ENCODE measurements around the gene CLK3.
"Not testable (repeated sequence)": the region's sequence is repeated elsewhere in the genome, so short reads cannot be mapped to it uniquely, and the experiment has no call there.

CLK3 gene

DNA sequence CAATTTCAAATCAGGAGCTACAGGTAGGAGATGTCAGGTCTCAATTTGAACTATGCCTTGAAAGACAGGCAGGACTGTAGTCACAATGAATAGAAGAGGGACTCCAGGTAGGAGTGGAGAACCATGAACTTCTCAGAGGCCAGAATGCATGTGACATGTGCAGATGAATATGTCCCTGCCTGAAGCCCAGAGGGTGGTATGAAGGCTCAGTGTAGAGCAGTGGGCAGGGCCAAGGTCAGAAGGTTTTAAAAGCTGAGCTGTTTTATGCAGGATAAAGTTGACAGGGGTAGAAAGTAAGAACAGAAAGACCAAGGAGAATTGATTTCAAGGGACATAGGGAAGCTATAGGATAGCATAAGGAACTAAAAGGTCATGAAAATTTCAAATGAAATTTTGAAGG is 30.8 kb downstream of the CLK3 start:
- no peak for DNase-seq

DNA sequence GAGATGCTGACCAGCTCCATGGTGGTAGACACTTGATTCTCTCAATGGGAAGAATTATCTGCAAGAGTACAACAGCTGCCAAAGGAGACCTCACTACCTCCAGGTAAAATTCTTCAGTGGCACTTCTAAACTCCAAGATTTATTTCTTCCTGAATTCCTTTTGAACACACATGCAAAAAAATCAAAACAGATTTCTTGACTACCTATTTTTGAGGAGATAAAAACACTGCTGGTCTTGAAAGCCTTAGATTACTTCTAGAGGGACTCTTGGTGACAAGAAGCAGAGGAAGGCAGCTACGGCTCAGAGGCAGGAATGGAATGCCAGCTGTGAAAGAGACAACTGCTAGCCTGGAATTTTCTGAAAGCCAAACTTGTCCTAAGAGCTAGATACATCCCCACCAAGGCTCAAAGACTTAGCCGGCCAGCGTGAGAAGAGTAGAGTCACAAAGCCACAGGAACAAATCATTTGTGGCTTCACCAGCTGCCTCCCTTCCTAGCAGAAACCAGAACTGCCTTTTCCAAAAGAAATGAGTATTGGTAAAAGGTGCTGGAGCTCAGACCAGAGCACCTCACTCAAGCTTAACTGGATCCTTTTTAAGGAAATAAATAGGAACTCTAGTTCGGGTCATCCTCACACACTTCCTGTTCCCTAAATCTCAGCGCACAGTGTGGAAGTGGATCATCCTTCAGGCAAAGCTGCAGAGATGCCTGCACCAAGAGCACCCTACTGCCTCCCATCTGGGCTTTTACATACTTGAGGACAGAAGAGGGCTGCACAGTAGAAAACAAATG is 32.6 kb downstream of the CLK3 start:
- DNase-seq, result no peak

DNA sequence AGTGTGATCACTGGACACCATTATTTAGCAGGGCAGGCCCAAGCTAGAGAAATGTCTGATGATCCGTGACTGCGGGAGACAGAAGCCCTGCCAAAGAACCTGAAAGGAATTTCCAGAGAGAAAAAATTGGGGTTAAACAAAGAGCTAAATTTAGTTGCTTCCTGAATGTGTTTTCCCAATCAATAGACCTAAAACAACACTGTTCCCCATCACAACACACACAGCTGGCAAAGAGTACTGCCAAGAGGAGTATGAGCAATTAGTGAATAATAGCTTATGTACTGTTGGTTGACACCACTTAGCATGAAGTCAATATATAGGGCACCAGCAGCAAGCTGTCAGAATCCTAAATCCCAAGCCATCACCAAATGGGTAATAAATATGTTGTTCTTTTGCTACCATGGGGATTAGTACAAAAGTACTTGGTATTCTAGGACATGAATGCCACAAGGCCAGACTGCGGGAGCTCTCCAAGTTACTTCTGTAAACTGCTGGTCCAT is 35.7 kb downstream of the CLK3 start:
- DNase-seq, result peak; percentile 81

DNA sequence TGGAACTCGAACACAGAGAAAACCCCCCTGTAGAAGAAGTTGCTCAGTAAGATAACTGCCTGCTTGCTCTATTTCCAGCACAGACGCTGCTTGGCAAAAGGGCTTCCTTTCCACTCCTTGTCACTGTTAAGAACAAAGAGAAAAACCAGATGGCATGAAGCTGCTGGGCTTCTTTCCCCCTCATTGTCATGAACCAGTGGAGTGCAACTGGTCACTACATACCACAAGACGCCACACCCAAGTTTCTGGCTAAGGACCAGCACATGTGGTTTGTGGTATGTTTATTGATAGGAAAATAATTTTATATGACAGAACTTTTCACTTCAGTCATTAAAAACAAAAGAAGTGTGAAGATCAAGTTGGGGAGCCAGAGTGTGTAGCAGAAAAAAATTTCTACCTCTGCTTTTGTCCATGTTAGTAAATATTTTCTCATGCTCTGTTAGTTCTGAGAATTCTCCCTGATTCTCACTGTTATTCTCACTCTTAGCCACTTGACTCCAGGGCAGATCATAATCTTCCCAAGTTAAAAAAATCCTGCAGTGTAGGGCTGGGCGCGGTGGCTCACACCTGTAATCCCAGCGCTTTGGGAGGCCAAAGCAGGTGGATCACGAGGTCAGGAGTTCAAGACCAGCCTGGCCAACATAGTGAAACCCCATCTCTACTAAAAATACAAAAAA is 37.9 kb downstream of the CLK3 start:
- DNase-seq, result no peak

GRCh38 chr15:74655424-74655823 is 39.8 kb downstream of the CLK3 start:
- DNase-seq, result peak; percentile 24

- no peak for DNase-seq
Observed at GRCh38 chr15:74656935-74657535, 41.4 kb downstream of the CLK3 start.

GRCh38 chr15:74657846-74658245 is 42.2 kb downstream of the CLK3 start:
- DNase-seq, result no peak

GRCh38 chr15:74661280-74661679 is 45.6 kb downstream of the CLK3 start:
- DNase-seq, result not testable (repeated sequence)

DNA sequence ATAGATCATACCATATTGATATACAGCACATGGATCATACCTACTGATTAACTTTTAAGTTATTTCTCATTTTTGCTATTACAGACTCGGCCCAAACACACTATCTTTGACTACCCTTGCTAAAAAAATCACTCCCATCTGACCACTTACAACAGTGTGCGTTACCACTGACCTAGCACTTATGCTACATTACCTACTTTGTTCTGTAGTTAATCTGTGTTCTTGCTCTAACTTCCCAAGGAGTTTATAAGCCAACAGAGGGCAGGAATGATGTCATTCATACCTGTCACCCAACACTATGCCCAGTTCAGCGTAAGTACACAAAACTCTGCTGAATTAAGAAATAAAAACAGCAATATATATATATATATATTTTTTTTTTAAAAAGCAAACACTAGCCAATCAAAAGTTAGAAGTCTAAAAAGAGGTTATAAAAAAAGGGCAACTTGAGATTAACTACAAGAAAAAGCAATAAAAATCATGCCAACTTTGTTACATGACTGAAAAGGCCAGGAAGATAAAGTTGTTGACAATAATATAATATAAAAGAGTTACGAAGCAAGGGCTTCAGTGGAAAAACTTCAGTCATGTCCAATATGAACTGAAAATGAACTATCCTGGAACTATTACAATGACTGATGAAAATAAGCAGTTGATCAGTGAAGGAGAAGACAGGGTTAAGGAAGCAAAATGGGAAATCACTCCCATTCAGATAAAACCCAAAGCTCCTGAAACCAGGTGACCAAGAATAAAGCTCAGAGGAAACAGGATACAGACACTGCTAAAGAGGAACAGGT is 46.6 kb downstream of the CLK3 start:
- no peak for DNase-seq

GRCh38 chr15:74663303-74664027 is 47.8 kb downstream of the CLK3 start:
- DNase-seq, result no peak

- DNase-seq, result no peak
Observed at GRCh38 chr15:74664028-74664616, 48.5 kb downstream of the CLK3 start.

GRCh38 chr15:74664670-74665069 is 49.0 kb downstream of the CLK3 start:
- DNase-seq, result no peak

- no peak for DNase-seq
Observed at GRCh38 chr15:74667975-74668374, 52.3 kb downstream of the CLK3 start.

DNA sequence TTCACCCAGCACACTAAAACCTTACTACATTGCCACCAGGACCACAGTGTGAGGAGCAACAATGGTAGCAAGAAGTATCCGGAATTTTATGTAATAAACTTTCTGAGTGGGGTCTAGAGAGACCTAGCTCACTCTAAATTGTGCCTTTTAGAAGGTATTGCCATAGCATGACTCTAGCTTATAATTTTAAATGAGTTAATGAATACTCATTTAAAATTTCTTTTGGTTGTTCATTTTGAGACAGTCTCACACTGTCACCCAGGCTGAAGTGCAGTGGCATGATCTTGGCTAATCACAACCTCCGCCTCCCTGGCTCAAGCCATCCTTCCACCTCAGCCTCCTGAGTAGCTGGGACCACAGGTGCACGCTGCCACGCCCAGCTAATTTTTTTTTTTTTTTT is 54.0 kb downstream of the CLK3 start:
- DNase-seq, result no peak

- no peak for DNase-seq
Observed at GRCh38 chr15:74674161-74674560, 58.5 kb downstream of the CLK3 start.

DNA sequence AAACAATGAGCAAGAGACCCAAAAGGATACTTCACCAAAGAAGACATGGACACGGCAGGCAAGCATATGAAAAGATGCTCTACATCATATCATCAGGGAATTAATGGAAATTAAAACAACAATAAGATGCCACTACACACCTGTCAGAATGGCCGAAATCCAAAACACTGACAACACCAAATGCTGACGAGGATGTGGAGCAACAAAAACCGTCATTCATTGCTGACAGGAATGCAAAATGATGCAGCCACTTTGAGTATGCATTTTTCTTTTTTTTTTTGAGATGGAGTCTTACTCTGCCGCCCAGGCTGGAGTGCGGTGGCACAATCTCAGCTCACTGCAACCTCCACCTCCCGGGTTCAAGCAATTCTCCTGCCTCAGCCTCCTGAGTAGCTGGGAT is 61.2 kb downstream of the CLK3 start:
- no peak for DNase-seq
